ENCODE data around the gene TAS2R60.
"Not testable (repeated sequence)": the region's sequence is repeated elsewhere in the genome, so short reads cannot be mapped to it uniquely, and the experiment has no call there.

DNA sequence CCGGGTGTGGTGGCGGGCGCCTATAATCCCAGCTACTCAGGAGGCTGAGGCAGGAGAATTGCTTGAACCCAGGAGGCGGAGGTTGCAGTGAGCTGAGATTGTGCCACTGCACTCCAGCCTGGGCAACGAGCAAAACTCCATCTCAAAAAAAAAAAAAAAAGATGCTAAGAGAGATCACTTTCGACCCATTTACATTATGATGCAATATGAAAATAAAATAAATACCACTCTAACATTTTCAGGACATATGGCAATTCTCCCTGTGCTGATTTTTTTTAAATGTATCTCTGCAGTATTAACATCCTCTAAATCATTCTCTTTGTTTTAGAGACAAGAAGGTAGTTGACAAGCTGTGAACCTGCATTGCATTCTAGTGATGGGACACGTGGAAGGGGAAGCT lies 28.0 kb upstream of the TAS2R60 start:
- TF ChIP-seq CTCF (IDR thresholded peaks at IDR 0.05; ENCODE audit: poor library complexity, severe bottlenecking); POLR2AphosphoS5 (IDR thresholded peaks at IDR 0.05): not testable (repeated sequence)
